DOHH2 (cell line): ENCODE measurements around the gene ARL8B.
A peak's percentile ranks its signal among the peaks of the same experiment; 100 is the strongest.

Source experiments
- H3F3A ChIP-seq: fragments of 200-600 bp; sonication (generic), shearing (Covaris generic); 2 replicates; pipeline ENCODE4 v1.6.0; 2016; ENCODE audit warnings: antibody characterized with exemption, mild to moderate bottlenecking; ENCODE audit not compliant: control insufficient read depth, insufficient read depth
- H3K27ac ChIP-seq: fragments of 200-600 bp; sonication (generic); 2 replicates; pipeline ENCODE4 v1.5.1; 2014; ENCODE audit warnings: low read depth, mild to moderate bottlenecking, low read length, moderate library complexity
- H3K27me3 ChIP-seq: fragments of 200-600 bp; sonication (generic); 2 replicates; pipeline ENCODE4 v1.6.1; 2014; ENCODE audit warnings: mild to moderate bottlenecking, low read length, mixed read lengths; ENCODE audit not compliant: control insufficient read depth
- H3K36me3 ChIP-seq: fragments of 200-600 bp; sonication (generic); 2 replicates; pipeline ENCODE4 v1.6.1; 2014; ENCODE audit warnings: mild to moderate bottlenecking, low read length, moderate library complexity, mixed read lengths; ENCODE audit not compliant: control insufficient read depth
- H3K4me1 ChIP-seq: fragments of 200-600 bp; sonication (generic); 2 replicates; pipeline ENCODE4 v1.6.1; 2014; ENCODE audit warnings: mild to moderate bottlenecking, low read length, mixed read lengths; ENCODE audit not compliant: control insufficient read depth
- H3K4me2 ChIP-seq: fragments of 200-600 bp; sonication (generic); 2 replicates; pipeline ENCODE4 v1.6.0; 2014; ENCODE audit warnings: mild to moderate bottlenecking, low read length, moderate library complexity
- H3K4me3 ChIP-seq: fragments of 200-600 bp; sonication (generic); 2 replicates; pipeline ENCODE4 v1.5.1; 2014; ENCODE audit warnings: mild to moderate bottlenecking, low read length, mixed read lengths
- H3K79me2 ChIP-seq: fragments of 200-600 bp; sonication (generic); 2 replicates; pipeline ENCODE4 v1.6.1; 2014; ENCODE audit warnings: mild to moderate bottlenecking, low read length, mixed read lengths; ENCODE audit not compliant: control insufficient read depth
- H3K9me2 ChIP-seq: fragments of 200-600 bp; sonication (generic); replicated peaks from 2 replicates; pipeline ENCODE4 v1.6.1; 2014; ENCODE audit warnings: mild to moderate bottlenecking, low read length, mixed read lengths; ENCODE audit not compliant: control insufficient read depth
- H3K9me3 ChIP-seq: fragments of 200-600 bp; sonication (generic); 2 replicates; pipeline ENCODE4 v1.6.1; 2014; ENCODE audit warnings: antibody characterized with exemption, low read length, mixed read lengths; ENCODE audit not compliant: control insufficient read depth, insufficient read depth
- H4K20me1 ChIP-seq: fragments of 200-600 bp; sonication (generic); 2 replicates; pipeline ENCODE4 v1.6.0; 2014; ENCODE audit warnings: low read depth, mild to moderate bottlenecking, antibody characterized with exemption, low read length, moderate library complexity; ENCODE audit not compliant: control insufficient read depth, insufficient read depth
- CTCF ChIP-seq: fragments of 200-600 bp; sonication (generic); IDR thresholded peaks from one replicate; pipeline ENCODE4 v1.5.1; 2014; ENCODE audit warnings: antibody characterized with exemption, mild to moderate bottlenecking, low read depth, low read length; ENCODE audit not compliant: poor library complexity, severe bottlenecking
- EZH2phosphoT487 ChIP-seq: fragments of 200-600 bp; sonication (generic); IDR thresholded peaks from 2 replicates; pipeline ENCODE4 v1.6.1; 2017; ENCODE audit warnings: borderline replicate concordance, mild to moderate bottlenecking, antibody characterized with exemption, low read length, moderate library complexity, mixed read lengths

Gene ARL8B

GRCh38 chr3:5221701-5222100 lies 99.6 kb downstream of the ARL8B start:
- Histone ChIP-seq H3K9me3 (no peaks in the 10 kb centered on the region), H4K20me1 (peaks cover 12% of the 10 kb centered on the region; the same call in 1 of the 2 replicates), H3K9me2 (no peaks in the 10 kb centered on the region), H3K79me2 (no peaks in the 10 kb centered on the region), H3K4me2 (no peak overlapping the region), H3K27ac (no peak overlapping the region), H3K4me1 (peaks cover 2% of the 10 kb centered on the region; the same call in 1 of the 2 replicates), H3K4me3 (no peak overlapping the region), H3K27me3 (no peaks in the 10 kb centered on the region), H3K36me3 (peaks cover 36% of the 10 kb centered on the region), H3F3A (peaks cover 51% of the 10 kb centered on the region)
- TF ChIP-seq CTCF: no peak

- Histone ChIP-seq H3K36me3 (peaks cover 29% of the 10 kb centered on the region), H3F3A (peaks cover 46% of the 10 kb centered on the region), H3K9me3 (no peaks in the 10 kb centered on the region), H3K9me2 (no peaks in the 10 kb centered on the region), H3K4me1 (peaks cover 6% of the 10 kb centered on the region; the same call in 1 of the 2 replicates), H3K27me3 (no peaks in the 10 kb centered on the region), H3K4me3 (no peak overlapping the region), H3K4me2 (no peak overlapping the region), H3K27ac (no peak overlapping the region), H4K20me1 (peaks cover 12% of the 10 kb centered on the region; the same call in 1 of the 2 replicates), H3K79me2 (no peaks in the 10 kb centered on the region)
- TF ChIP-seq CTCF: no peak
- TF ChIP-seq EZH2phosphoT487: no peak
These were observed 100.4 kb downstream of the ARL8B start for GRCh38 chr3:5222283-5223005.

- Histone ChIP-seq H3K4me1 (peaks cover 22% of the 10 kb centered on the region), H3K4me2 (peak overlapping the region; percentile 21), H3K79me2 (no peaks in the 10 kb centered on the region), H3K9me2 (no peaks in the 10 kb centered on the region), H3F3A (peaks cover 17% of the 10 kb centered on the region), H3K4me3 (no peak overlapping the region), H3K36me3 (no peaks in the 10 kb centered on the region), H4K20me1 (no peaks in the 10 kb centered on the region), H3K27me3 (no peaks in the 10 kb centered on the region), H3K27ac (no peak overlapping the region), H3K9me3 (no peaks in the 10 kb centered on the region)
- TF ChIP-seq EZH2phosphoT487 (no peak), CTCF (peak; percentile 53)
These were observed 104.7 kb downstream of the ARL8B start for GRCh38 chr3:5226783-5227182.
